Stimulated activated CD8-positive, alpha-beta memory T cell treated with anti-CD3 and anti-CD28 coated beads, Interleukin-12 subunit alpha, Interleukin-12 subunit beta, amount 100 ng/mL, for 1 hour (primary cell): ENCODE results near the gene OSTM1.
A peak's percentile ranks its signal among the peaks of the same experiment; 100 is the strongest.

Source experiments
- DNase-seq: peaks from one replicate; pipeline ENCODE4 v3.0.0-alpha.2; 2020; ENCODE audit warnings: low read depth

Gene OSTM1

GRCh38 chr6:108074359-108075144, at the start of gene OSTM1:
Gene OSTM1, minus strand, starts transcription at chr6:108074741. Its CDS starts 90 bp downstream, at chr6:108074651.
- peak; percentile 85 for DNase-seq

- DNase-seq, result no peak
Measured at GRCh38 chr6:108123946-108124345, 49.4 kb upstream of the OSTM1 start.

DNA sequence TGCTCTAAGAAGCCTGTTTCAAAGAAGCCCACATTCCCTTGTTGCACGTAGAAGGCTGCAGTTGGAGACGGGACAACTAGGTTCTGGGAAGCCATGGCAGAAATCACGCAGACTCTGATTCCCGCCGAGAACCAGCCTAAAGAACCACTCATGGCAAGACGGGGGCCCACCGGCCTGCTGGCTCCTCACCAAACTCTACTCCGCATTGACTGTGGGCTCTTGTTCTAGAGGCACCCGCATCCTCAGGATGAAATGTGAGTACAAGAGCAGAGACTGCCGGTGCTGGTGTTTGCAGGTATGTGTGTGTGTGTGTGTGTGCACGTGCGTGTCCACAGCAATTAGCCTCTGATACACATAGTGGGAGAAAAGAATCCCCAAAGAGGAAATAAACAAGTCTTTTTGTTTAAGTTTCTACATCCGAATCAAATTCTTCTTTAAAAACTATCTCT, 49.0 kb upstream of the OSTM1 start:
- DNase-seq, result no peak

- DNase-seq, result no peak
Measured at GRCh38 chr6:108121612-108122011, 47.1 kb upstream of the OSTM1 start.

- DNase-seq, result no peak
Measured at GRCh38 chr6:108120311-108120710, 45.8 kb upstream of the OSTM1 start.

DNA sequence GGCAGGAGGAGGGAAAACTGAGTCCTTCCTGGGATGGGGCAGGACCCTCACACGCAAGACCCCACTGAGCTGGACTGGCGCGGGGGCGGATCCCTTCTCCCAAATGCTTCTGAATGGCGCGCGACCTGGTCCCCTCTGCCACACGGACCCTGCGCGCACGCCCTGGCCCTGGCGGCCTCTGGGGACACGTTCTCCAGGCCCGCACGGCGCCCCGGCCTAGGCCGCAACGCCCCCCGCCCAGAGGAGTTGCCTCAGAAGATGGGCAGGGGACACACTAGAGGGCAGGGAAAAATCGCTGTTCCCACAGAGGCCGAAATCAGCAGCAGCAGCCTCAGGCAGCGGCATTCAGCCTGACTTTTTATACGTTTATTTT, 45.2 kb upstream of the OSTM1 start:
- no peak for DNase-seq

- DNase-seq, result no peak
Measured at GRCh38 chr6:108118810-108119768, 44.5 kb upstream of the OSTM1 start.

- DNase-seq, result no peak
Measured at GRCh38 chr6:108118359-108118724, 43.8 kb upstream of the OSTM1 start.

DNA sequence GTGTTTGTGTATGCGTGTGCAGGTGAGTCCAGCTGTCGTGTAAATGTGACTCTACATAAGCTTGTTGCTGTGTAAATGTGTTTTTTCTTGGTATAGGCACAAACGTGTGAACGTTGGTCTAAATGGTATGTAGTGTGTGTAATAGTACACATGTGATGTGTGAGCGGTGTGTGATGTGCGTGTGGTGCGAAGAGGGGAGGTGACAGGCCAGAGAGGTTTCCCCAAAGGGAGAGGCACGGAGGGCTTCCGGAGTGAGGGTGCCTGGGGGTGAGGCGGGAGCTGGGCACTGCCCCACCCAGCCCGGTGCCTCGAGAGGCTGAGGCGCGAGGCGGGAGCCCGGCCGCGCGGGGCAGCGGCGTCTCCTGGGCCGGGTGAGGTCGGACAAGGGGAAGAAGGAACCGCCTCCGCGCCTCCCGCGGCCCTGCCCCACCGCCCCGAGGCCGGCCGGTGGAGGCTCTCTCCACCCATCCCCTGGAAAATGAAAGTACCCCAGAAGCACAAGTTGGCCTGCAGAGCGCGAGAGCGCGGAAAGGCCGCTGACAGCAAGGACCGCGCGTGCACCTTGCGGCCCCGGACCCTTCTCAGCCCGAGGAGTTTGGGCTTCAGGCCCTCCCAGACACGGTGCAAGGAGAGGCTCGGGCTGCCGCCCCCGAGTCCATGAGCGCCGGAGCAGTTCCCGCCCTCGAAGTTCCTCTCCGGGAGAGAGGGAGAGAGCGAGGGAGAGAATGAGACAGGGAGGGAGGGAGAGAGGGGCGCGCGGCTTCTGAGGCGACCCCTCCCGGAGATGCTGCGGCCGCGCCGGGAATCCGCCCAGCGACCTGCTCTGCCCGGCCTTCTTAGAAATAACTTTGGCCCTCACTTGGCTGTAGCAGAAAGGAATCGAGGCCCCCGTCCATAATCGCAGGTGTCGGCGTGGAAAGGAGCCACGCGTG, 43.2 kb upstream of the OSTM1 start:
- no peak for DNase-seq

- no peak for DNase-seq
Measured at GRCh38 chr6:108116546-108117426, 42.2 kb upstream of the OSTM1 start.

- DNase-seq, result no peak
Measured at GRCh38 chr6:108115598-108116058, 41.1 kb upstream of the OSTM1 start.

- DNase-seq, result no peak
Measured at GRCh38 chr6:108114841-108115597, 40.5 kb upstream of the OSTM1 start.

DNA sequence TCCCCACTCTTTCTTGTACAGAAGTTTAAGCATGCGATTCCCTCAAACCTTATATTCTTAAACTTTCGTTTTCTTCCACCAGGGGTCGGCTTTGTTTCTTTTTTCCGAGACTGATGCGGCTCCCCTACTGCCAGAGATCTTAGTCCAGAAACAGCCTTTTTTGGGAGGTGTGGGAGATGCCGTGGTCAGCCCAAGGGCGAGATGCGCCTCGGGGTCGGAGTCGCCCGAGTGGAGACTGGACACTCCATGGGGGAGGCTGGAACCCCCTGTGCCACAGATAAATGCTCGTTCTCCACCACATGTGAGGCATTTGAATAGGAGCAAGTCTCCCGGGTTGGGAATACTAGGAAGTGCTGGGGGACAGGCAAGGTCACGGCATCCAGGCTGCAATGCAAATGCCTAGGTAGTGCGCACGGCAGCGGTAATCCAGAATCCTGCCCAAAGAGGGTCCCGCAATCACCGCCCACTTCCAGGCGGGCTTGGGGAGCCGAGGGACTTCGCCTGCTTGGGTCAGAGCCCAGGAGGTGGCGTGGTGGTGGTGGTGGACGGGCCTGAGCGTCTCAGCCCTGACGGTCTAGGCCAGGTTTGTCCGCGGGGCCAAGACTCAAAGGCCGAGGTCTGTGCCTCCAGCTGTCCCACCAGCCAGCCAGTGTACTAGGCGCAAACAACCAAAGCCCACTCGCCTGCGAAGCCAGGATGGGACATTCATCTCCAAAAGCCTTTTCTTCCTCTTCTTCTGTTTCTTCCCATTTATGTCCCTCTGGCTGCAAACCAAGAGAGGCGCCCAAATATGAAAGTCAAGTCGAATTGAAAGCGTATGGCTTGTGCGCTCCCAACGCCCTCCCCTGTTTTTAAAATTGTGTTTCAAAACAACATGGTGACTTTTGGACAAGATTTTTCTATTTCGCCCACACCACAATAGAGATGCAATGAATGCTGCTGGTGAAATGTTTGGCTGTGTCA, 39.3 kb upstream of the OSTM1 start:
- no peak for DNase-seq

DNA sequence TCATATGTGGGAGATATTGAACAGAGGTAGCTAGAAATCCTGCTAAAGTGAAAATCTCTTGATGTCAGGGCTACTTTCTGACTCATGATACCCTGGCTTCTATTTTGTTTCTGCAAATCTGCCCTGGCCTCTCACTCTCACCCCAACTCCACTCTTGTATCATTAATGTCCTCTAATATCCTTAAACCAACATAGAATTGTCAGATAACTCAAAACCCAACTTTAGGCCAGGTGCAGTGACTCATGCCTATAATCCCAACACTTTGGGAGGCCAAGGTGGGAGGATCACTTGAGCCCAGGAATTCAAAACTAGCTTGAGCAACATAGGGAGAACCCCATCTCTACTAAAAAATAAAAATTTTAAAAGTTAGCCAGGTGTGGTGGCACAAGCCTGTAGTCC, 33.8 kb upstream of the OSTM1 start:
- DNase-seq, result no peak

DNA sequence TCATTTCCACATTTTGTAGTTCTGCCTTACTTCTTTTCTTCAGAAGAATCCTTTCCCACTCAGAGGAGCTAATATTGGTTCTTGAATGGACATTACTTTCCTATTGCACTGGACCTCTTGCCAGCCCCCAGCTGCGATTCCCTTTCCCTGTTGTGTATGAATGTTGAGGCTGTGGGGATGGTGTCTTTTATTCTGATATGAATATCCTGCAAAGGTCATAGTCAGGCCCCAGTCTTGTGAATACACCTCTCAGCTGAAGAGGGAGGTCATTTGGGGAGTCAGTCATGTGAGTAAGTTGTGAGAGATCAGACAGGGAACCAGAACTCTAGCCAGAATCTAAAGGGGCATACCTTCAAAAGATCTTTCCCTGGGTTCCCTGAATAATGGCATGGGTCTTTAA, 32.6 kb upstream of the OSTM1 start:
- no peak for DNase-seq

- no peak for DNase-seq
Measured at GRCh38 chr6:108106694-108107093, 32.2 kb upstream of the OSTM1 start.

DNA sequence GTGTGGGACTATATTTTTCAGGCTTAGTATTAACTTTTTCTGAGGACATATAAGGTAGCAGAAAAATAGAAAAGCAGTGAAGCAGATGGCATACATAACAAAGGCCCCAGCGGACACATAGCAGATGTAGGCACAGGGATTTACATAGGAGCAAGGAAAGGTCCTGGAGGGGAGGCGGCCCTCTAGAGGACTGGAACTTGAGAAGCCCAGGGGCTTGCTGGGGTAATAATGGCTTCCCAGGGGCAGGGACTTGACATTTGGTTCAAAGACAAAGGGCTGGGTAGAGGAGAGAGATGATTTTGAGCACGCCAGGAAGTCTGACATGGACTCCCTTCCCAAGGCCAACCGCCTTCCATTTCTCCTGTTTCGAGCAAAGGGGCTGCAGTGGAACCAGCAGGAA, 31.7 kb upstream of the OSTM1 start:
- DNase-seq, result no peak

DNA sequence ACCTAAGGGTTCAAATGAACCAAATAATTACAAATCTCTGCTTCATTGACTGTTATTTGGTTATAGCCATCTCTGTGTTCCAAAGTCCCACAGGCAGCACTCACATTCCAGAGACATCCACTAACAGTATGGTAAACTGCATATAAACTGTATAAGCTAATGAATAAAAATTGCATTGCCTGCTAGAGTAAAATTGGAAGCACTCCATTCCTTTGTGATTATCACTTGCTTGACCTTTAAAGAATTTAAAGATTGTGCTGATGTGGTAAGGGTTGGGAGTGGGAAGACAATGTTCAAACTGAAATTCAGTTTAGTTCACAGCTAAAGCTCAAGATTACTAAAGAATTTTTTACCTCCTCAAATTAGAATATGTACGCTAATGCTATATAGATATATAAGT, 31.0 kb upstream of the OSTM1 start:
- DNase-seq, result no peak

GRCh38 chr6:108102965-108103364, 28.4 kb upstream of the OSTM1 start:
- DNase-seq, result no peak
